K562 (cell line): ENCODE results near the gene NECTIN4. TPM values are rescaled to one million over a fixed set of nuclear protein-coding genes. Genes with fewer than 3 reads are reported as not detected.

ENCODE experiments used
- CEBPB ChIP-seq: fragments of 450-650 bp; IDR thresholded peaks from 2 replicates; pipeline ENCODE4 v1.6.1; 2016; ENCODE audit warnings: missing genetic modification characterization, missing compliant biosample characterization
- GMEB1 ChIP-seq: fragments of 250-450 bp; sonication (Bioruptor Pico); IDR thresholded peaks from 2 replicates; pipeline ENCODE4 v1.4.0; 2020; ENCODE audit warnings: mild to moderate bottlenecking
- ILF3 ChIP-seq: fragments of 450-650 bp; IDR thresholded peaks from 2 replicates; pipeline ENCODE4 v1.6.1; 2018; ENCODE audit warnings: antibody characterized with exemption, mild to moderate bottlenecking, moderate library complexity, borderline replicate concordance
- L3MBTL2 ChIP-seq: fragments of 450-650 bp; IDR thresholded peaks from 2 replicates; pipeline ENCODE4 v1.6.1; 2016; ENCODE audit warnings: mild to moderate bottlenecking, moderate library complexity
- MCM2 ChIP-seq: fragments of 450-650 bp; IDR thresholded peaks from 2 replicates; pipeline ENCODE4 v1.6.1; 2017; ENCODE audit warnings: low read depth, mild to moderate bottlenecking
- PBX2 ChIP-seq, 2 experiments: IDR thresholded peaks in 1 of 2; conservative IDR thresholded peaks in 1 of 2; 2 replicates each; pipeline ENCODE4 v1.6.1; 2016; ENCODE audit warnings: low read depth in 2 of 2, mild to moderate bottlenecking in 1 of 2, missing compliant biosample characterization in 1 of 2, missing genetic modification characterization in 1 of 2, moderate library complexity in 1 of 2
- POU5F1 ChIP-seq: fragments of 150-350 bp; IDR thresholded peaks from 2 replicates; pipeline ENCODE4 v1.6.1; 2014; ENCODE audit warnings: borderline replicate concordance, low read length, low read depth, mild to moderate bottlenecking; ENCODE audit not compliant: partially characterized antibody
- PRDM10 ChIP-seq: fragments of 450-650 bp; IDR thresholded peaks from 2 replicates; pipeline ENCODE4 v1.6.1; 2018; ENCODE audit not compliant: partially characterized antibody
- TCF3 ChIP-seq: sonication (generic); formaldehyde crosslinking; IDR thresholded peaks from 2 replicates; pipeline ENCODE4 v1.4.0; 2020; ENCODE audit warnings: mild to moderate bottlenecking, missing genetic modification reagents
- ZEB2 ChIP-seq: fragments of 450-650 bp; IDR thresholded peaks from 2 replicates; pipeline ENCODE4 v1.6.1; 2016
- ZNF592 ChIP-seq: fragments of 450-650 bp; IDR thresholded peaks from 2 replicates; pipeline ENCODE4 v1.6.1; 2017; ENCODE audit warnings: antibody characterized with exemption, mild to moderate bottlenecking
- ZNF655 ChIP-seq: fragments of 250-450 bp; sonication (Bioruptor Pico); IDR thresholded peaks from 2 replicates; pipeline ENCODE4 v1.5.0; 2021
- polyA plus RNA-seq, 8 experiments: library from polyadenylated mRNA; depleted of rRNA in 4 of 8; stranded (reverse) in 5 of 8; unstranded in 3 of 8; fragments of >200 nt; fragmentation: Nextera tagmentation in 2 of 8; fragmentation: Illumina TruSeq in 1 of 8; extraction: Ambion mirVana in 2 of 8; extraction: Trizol in 1 of 8; gene quantifications; 2 replicates each; pipeline versions ENCODE4 v1.2.1 to v1.2.3, GENCODE V29; 2011 to 2014; ENCODE audit warnings: inconsistent platforms in 1 of 8, missing spikeins in 1 of 8
- total RNA-seq, 7 experiments: library from RNA; depleted of rRNA in 6 of 7; stranded (reverse); fragments of >200 nt in 6 of 7; fragmentation: Illumina TruSeq in 2 of 7; extraction: Trizol in 2 of 7; gene quantifications; 2 replicates each; pipeline versions ENCODE4 v1.2.1 to v1.2.3, GENCODE V29; 2011 to 2021; ENCODE audit warnings: low replicate concordance in 1 of 7

NECTIN4 gene
- total and polyA plus RNA-seq, 9 of the 15 experiments (the other 6 are each of a cell fraction or from before 2014, with no cell fraction given), result 0.01 to 0.09 TPM; not detected in 7

GRCh38 chr1:161115132-161115711 is 25.9 kb upstream of the NECTIN4 start (continued):
- no peak for TF ChIP-seq GMEB1
- 0 out of 2 replicates have a peak, but pooled peaks have one; percentile 36 for TF ChIP-seq L3MBTL2
- TF ChIP-seq ZNF655, result no peak
- TF ChIP-seq PBX2 (CRISPR knock-in tag; IDR thresholded peaks at IDR 0.05; ENCODE audit: low read depth), result no peak
- no peak for TF ChIP-seq PBX2 (tag; conservative IDR thresholded peaks at IDR 0.05; ENCODE audit: low read depth)
- TF ChIP-seq MCM2, result no peak
- no peak for TF ChIP-seq PRDM10
- no peak for TF ChIP-seq POU5F1
- TF ChIP-seq ZEB2, result peak; percentile 94
- no peak for TF ChIP-seq TCF3 (CRISPR knock-in tag)
- TF ChIP-seq CEBPB, result peak; percentile 30; the same call in 1 of the 2 replicates
- TF ChIP-seq ILF3, result no peak
- peak; percentile 48; the same call in 1 of the 2 replicates for TF ChIP-seq ZNF592
